ENCODE measurements around the gene RNF217. TPM values are rescaled to one million over a fixed set of nuclear protein-coding genes. Genes with fewer than 3 reads are reported as not detected.

The RNF217 gene
- total and polyA plus RNA-seq, 2 of the 8 experiments (the other 6 are each of a cell fraction or from before 2014, with no cell fraction given), result 2.0 to 8.9 TPM

DNA sequence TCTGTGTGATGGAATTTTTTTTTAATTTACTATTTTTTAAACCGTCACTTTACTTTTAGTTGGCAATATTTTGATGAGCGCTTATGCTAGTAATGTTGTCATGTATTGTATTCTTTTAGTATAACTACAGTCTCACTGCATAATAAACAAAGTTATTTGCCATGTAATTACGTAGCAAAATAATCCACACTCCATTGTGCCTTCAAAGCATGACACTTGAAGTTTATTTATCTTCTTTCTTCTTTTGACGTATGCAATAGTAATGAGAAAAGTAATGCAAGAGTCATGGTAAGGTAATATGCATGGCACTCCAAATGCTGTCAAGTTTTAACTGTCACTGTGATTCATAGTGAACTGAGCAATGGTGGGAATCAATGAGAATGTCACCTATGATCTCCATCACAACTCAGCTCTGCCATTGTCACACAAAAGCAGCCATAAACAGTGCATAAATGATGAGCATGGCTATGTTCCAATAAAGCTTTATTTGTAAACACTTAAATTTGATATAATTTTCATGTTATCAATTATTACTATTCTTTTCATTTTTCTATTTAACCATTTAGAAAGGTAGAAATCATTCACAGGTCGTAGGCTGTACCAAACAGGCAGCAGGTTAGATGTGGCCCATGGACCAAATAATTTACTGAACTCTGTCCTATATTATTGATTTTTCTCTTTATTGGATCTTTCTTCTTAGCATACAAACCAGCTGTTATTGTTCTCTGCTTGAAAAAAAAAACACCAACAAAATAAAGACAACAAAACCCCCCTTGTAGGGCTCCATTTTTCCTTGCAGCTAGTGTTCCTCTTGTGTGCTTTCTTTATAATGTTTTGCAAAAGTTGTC is 27.1 kb downstream of the RNF217 start:
- H4K8ac ChIP-seq (ENCODE audit: extremely low read depth, insufficient read depth, low read length), result no peak overlapping the region
- H3K36me3 ChIP-seq (ENCODE audit: control insufficient read depth in 2 of 4, insufficient read depth in 4 of 4, low read length in 3 of 4), result no peaks in the 10 kb centered on the region
- peaks cover 0 to 3% (median 0%) of the 10 kb centered on the region in 4 experiments; a peak in 1 of 7 replicates for H3K4me1 ChIP-seq (replicated peaks in 1 of 4; ENCODE audit: control insufficient read depth in 3 of 4, insufficient read depth in 4 of 4, low read length in 3 of 4)
- ChIA-PET CTCF (ENCODE audit: partially characterized antibody) (no interaction called here), POLR2A (ENCODE audit: partially characterized antibody) (no interaction called here)
- H3K9ac ChIP-seq (replicated peaks in 1 of 4; ENCODE audit: extremely low read depth in 1 of 4, low read depth in 3 of 4, low read length in 3 of 4), result no peak overlapping the region
- H4K20me1 ChIP-seq (replicated peaks in 1 of 2; ENCODE audit: control insufficient read depth in 1 of 2, insufficient read depth in 2 of 2, low read length in 2 of 2), result no peaks in the 10 kb centered on the region
- H2BK5ac ChIP-seq (ENCODE audit: low read depth, low read length), result no peak overlapping the region
- 0 out of 4 replicates have a peak, but pooled peaks cover 0 to 3% of the 10 kb centered on the region in 2 experiments for H3K9me3 ChIP-seq (ENCODE audit: insufficient read depth in 2 of 2, low read depth in 1 of 2, low read length in 1 of 2)
- no peak for DNase-seq (ENCODE audit: low read depth in 1 of 2, low spot score in 2 of 2)
- no peak overlapping the region for H4K91ac ChIP-seq (replicated peaks; ENCODE audit: insufficient read length, low read length)
- no peak overlapping the region for H2AK5ac ChIP-seq (ENCODE audit: low read depth, low read length)
- no peak for FAIRE-seq
- no peaks in the 10 kb centered on the region for H3K27me3 ChIP-seq (replicated peaks in 1 of 4; ENCODE audit: control insufficient read depth in 3 of 4, extremely low read depth in 1 of 4, insufficient read depth in 3 of 4, low read length in 3 of 4)
- no peak overlapping the region for H2BK120ac ChIP-seq (replicated peaks; ENCODE audit: low read depth, low read length)
- H3K79me2 ChIP-seq (ENCODE audit: control insufficient read depth in 1 of 2, insufficient read depth in 2 of 2, low read length in 2 of 2), result no peaks in the 10 kb centered on the region
- H3K27ac ChIP-seq (ENCODE audit: low read depth, low read length), result no peak overlapping the region
- WGBS, 2 experiments (ENCODE audit: extremely low coverage in 1 of 2, insufficient coverage in 1 of 2, insufficient read length in 1 of 2, insufficient replicate concordance in 2 of 2, low coverage in 1 of 2, low lambda C conversion rate in 2 of 2, missing lambda C conversion rate in 1 of 2), result 78% methylated on average over 5 of the region's 5 CpGs; no CpG with 5 or more reads in 1 of the 2 experiments
- H2AFZ ChIP-seq (ENCODE audit: low read length), result no peak overlapping the region
- no peak overlapping the region for H2BK12ac ChIP-seq (ENCODE audit: low read depth, low read length)
- H3K4me2 ChIP-seq (ENCODE audit: insufficient read depth in 1 of 2, low read depth in 2 of 2, low read length in 2 of 2), result no peak overlapping the region
- no peak overlapping the region for H3K56ac ChIP-seq (replicated peaks; ENCODE audit: insufficient read length, low read depth, low read length)
- no peak overlapping the region for H3K4ac ChIP-seq (replicated peaks; ENCODE audit: insufficient read length, low read depth, low read length)
- no peak overlapping the region for H3K14ac ChIP-seq (ENCODE audit: insufficient read length)
- no peaks in the 10 kb centered on the region; the same call in 1 of the 2 replicates for H3K79me1 ChIP-seq (ENCODE audit: low read depth, low read length)
- H3K4me3 ChIP-seq (ENCODE audit: extremely low read depth in 1 of 4, insufficient read depth in 2 of 4, low read depth in 3 of 4, low read length in 4 of 4), result no peak overlapping the region
- no peak overlapping the region for H4K5ac ChIP-seq (ENCODE audit: insufficient read length, low read depth, low read length)
- H3K23me2 ChIP-seq (ENCODE audit: low read depth, low read length), result no peaks in the 10 kb centered on the region
- no peak overlapping the region for H2BK20ac ChIP-seq (ENCODE audit: low read length)
- H2BK15ac ChIP-seq (ENCODE audit: low read length), result no peak overlapping the region
- no peak overlapping the region for H3K18ac ChIP-seq (ENCODE audit: extremely low read depth, low read length)
- H3K23ac ChIP-seq (ENCODE audit: insufficient read length), result no peak overlapping the region
- TF ChIP-seq SRF (IDR thresholded peaks at IDR 0.05; ENCODE audit: low read depth, low read length), result no peak
- TF ChIP-seq HDAC6 (IDR thresholded peaks at IDR 0.05; ENCODE audit: low read depth, low read length), result no peak

All from H1 (cell line).